ENCODE data around the gene AIM2.
"Not testable (repeated sequence)": the region's sequence is repeated elsewhere in the genome, so short reads cannot be mapped to it uniquely, and the experiment has no call there.

Gene AIM2

GRCh38 chr1:159081626-159082025 lies 5.1 kb upstream of the AIM2 start:
- in situ Hi-C loops (cut with MboI; ENCODE audit: low sequenced_read_pairs), result no loop called here

- in situ Hi-C loops (cut with MboI; ENCODE audit: low sequenced_read_pairs), result no loop called here
Measured at GRCh38 chr1:159079525-159079924, 3.0 kb upstream of the AIM2 start.

GRCh38 chr1:159077120-159077961 lies 775 bp upstream of the AIM2 start:
- in situ Hi-C loops (cut with MboI; ENCODE audit: low sequenced_read_pairs), result no loop called here

GRCh38 chr1:159071970-159072582 lies 4.5 kb downstream of the AIM2 start:
- in situ Hi-C loops (cut with MboI; ENCODE audit: low sequenced_read_pairs), result loop anchor here (25.0 kb wide), 1 partner anchor 560 kb away; no protein-coding TSS in a partner anchor

- in situ Hi-C loops (cut with MboI; ENCODE audit: low sequenced_read_pairs), result loop anchor here (25.0 kb wide), 1 partner anchor 557 kb away; no protein-coding TSS in a partner anchor
Measured at GRCh38 chr1:159068886-159069285, 7.7 kb downstream of the AIM2 start.

GRCh38 chr1:159067699-159068621 lies 8.6 kb downstream of the AIM2 start:
- in situ Hi-C loops (cut with MboI; ENCODE audit: low sequenced_read_pairs), result loop anchor here (25.0 kb wide), 1 partner anchor 556 kb away; no protein-coding TSS in a partner anchor

GRCh38 chr1:159066108-159066507 lies 10.5 kb downstream of the AIM2 start:
- in situ Hi-C loops (cut with MboI; ENCODE audit: low sequenced_read_pairs), result loop anchor here (25.0 kb wide), 1 partner anchor 554 kb away; no protein-coding TSS in a partner anchor

- in situ Hi-C loops (cut with MboI; ENCODE audit: low sequenced_read_pairs), result loop anchor here (25.0 kb wide), 1 partner anchor 553 kb away; no protein-coding TSS in a partner anchor
Measured at GRCh38 chr1:159065106-159065505, 11.5 kb downstream of the AIM2 start.

GRCh38 chr1:159058751-159059150 lies 17.8 kb downstream of the AIM2 start:
- in situ Hi-C loops (cut with MboI; ENCODE audit: low sequenced_read_pairs), result loop anchor here (25.0 kb wide), 1 partner anchor 546 kb away; no protein-coding TSS in a partner anchor

- in situ Hi-C loops (cut with MboI; ENCODE audit: low sequenced_read_pairs), result loop anchor here (25.0 kb wide), 1 partner anchor 544 kb away; no protein-coding TSS in a partner anchor
Measured at GRCh38 chr1:159056069-159056698, 20.4 kb downstream of the AIM2 start.

- in situ Hi-C loops (cut with MboI; ENCODE audit: low sequenced_read_pairs), result loop anchor here (25.0 kb wide), 1 partner anchor 543 kb away; no protein-coding TSS in a partner anchor
Measured at GRCh38 chr1:159055181-159055641, 21.4 kb downstream of the AIM2 start.

GRCh38 chr1:159054427-159054826 lies 22.1 kb downstream of the AIM2 start:
- in situ Hi-C loops (cut with MboI; ENCODE audit: low sequenced_read_pairs), result loop anchor here (25.0 kb wide), 1 partner anchor 542 kb away; no protein-coding TSS in a partner anchor

GRCh38 chr1:159051436-159051835 lies 25.1 kb downstream of the AIM2 start:
- in situ Hi-C loops (cut with MboI; ENCODE audit: low sequenced_read_pairs), result loop anchor here (25.0 kb wide), 1 partner anchor 539 kb away; no protein-coding TSS in a partner anchor

- in situ Hi-C loops (cut with MboI; ENCODE audit: low sequenced_read_pairs), result not testable (repeated sequence)
Measured at GRCh38 chr1:159046486-159046885, 30.1 kb downstream of the AIM2 start.

GRCh38 chr1:159040893-159041724 lies 35.5 kb downstream of the AIM2 start:
- in situ Hi-C loops (cut with MboI; ENCODE audit: low sequenced_read_pairs), result no loop called here

- in situ Hi-C loops (cut with MboI; ENCODE audit: low sequenced_read_pairs), result no loop called here
Measured at GRCh38 chr1:159040206-159040605, 36.4 kb downstream of the AIM2 start.

- in situ Hi-C loops (cut with MboI; ENCODE audit: low sequenced_read_pairs), result no loop called here
Measured at GRCh38 chr1:159030877-159031447, 45.6 kb downstream of the AIM2 start.

GRCh38 chr1:159030311-159030710 lies 46.3 kb downstream of the AIM2 start:
- in situ Hi-C loops (cut with MboI; ENCODE audit: low sequenced_read_pairs), result no loop called here

- in situ Hi-C loops (cut with MboI; ENCODE audit: low sequenced_read_pairs), result not testable (repeated sequence)
Measured at GRCh38 chr1:159026841-159027240, 49.7 kb downstream of the AIM2 start.
